ENCODE results near the gene ABR.

ABR gene

GRCh38 chr17:1026599-1026975 lies 153.2 kb downstream of the ABR start:
- H3F3A ChIP-seq (ENCODE audit: insufficient read depth, low read length), result no peaks in the 10 kb centered on the region
- H3K36me3 ChIP-seq (replicated peaks; ENCODE audit: insufficient read depth, low read length), result no peaks in the 10 kb centered on the region
- H3K9ac ChIP-seq (ENCODE audit: low read length), result no peak overlapping the region
- 0 out of 2 replicates have a peak, but pooled peaks cover 4% of the 10 kb centered on the region for H3K79me2 ChIP-seq (ENCODE audit: low read length)
- H4K20me1 ChIP-seq (ENCODE audit: insufficient read depth, low read length), result no peaks in the 10 kb centered on the region
- DNase-seq, result no peak
- no peaks in the 10 kb centered on the region for H3K4me1 ChIP-seq (ENCODE audit: low read length)
- no peaks in the 10 kb centered on the region for H3K9me3 ChIP-seq (replicated peaks; ENCODE audit: insufficient read depth, low read length)
- H3K27me3 ChIP-seq (replicated peaks; ENCODE audit: insufficient read depth, low read length), result no peaks in the 10 kb centered on the region
- H3K4me3 ChIP-seq (ENCODE audit: low read length), result no peak overlapping the region
- TF ChIP-seq EZH2 (optimal IDR thresholded peaks at IDR 0.05; ENCODE audit: low read depth, low read length) (no peak), EZH2phosphoT487 (IDR thresholded peaks at IDR 0.05; ENCODE audit: low read length) (no peak), CTCF (IDR thresholded peaks at IDR 0.05; ENCODE audit: low read length) (no peak)
- no peak overlapping the region for H3K27ac ChIP-seq (ENCODE audit: low read length)
- H2AFZ ChIP-seq (ENCODE audit: low read length), result no peak overlapping the region
- H3K4me2 ChIP-seq (ENCODE audit: low read depth, low read length), result no peak overlapping the region
- H3K9me2 ChIP-seq (replicated peaks; ENCODE audit: insufficient read depth, low read length), result no peaks in the 10 kb centered on the region

- H3K27me3 ChIP-seq (replicated peaks; ENCODE audit: insufficient read depth, low read length), result no peaks in the 10 kb centered on the region
- H3K9me2 ChIP-seq (replicated peaks; ENCODE audit: insufficient read depth, low read length), result no peaks in the 10 kb centered on the region
- H2AFZ ChIP-seq (ENCODE audit: low read length), result no peak overlapping the region
- H3K9ac ChIP-seq (ENCODE audit: low read length), result no peak overlapping the region
- 0 out of 2 replicates have a peak, but pooled peaks cover 4% of the 10 kb centered on the region for H3K79me2 ChIP-seq (ENCODE audit: low read length)
- H3K4me2 ChIP-seq (ENCODE audit: low read depth, low read length), result no peak overlapping the region
- TF ChIP-seq EZH2 (optimal IDR thresholded peaks at IDR 0.05; ENCODE audit: low read depth, low read length), result no peak
- no peak for TF ChIP-seq EZH2phosphoT487 (IDR thresholded peaks at IDR 0.05; ENCODE audit: low read length)
- no peak for TF ChIP-seq CTCF (IDR thresholded peaks at IDR 0.05; ENCODE audit: low read length)
- no peaks in the 10 kb centered on the region for H3K9me3 ChIP-seq (replicated peaks; ENCODE audit: insufficient read depth, low read length)
- no peaks in the 10 kb centered on the region for H3K4me1 ChIP-seq (ENCODE audit: low read length)
- DNase-seq, result no peak
- H4K20me1 ChIP-seq (ENCODE audit: insufficient read depth, low read length), result no peaks in the 10 kb centered on the region
- no peaks in the 10 kb centered on the region for H3F3A ChIP-seq (ENCODE audit: insufficient read depth, low read length)
- H3K27ac ChIP-seq (ENCODE audit: low read length), result no peak overlapping the region
- H3K4me3 ChIP-seq (ENCODE audit: low read length), result no peak overlapping the region
- no peaks in the 10 kb centered on the region for H3K36me3 ChIP-seq (replicated peaks; ENCODE audit: insufficient read depth, low read length)
Measured at GRCh38 chr17:1025733-1026598, 153.8 kb downstream of the ABR start.

GRCh38 chr17:1024076-1024475 lies 155.7 kb downstream of the ABR start:
- Histone ChIP-seq H3K4me3 (ENCODE audit: low read length) (no peak overlapping the region), H3K9me3 (replicated peaks; ENCODE audit: insufficient read depth, low read length) (no peaks in the 10 kb centered on the region), H3K4me2 (ENCODE audit: low read depth, low read length) (no peak overlapping the region), H3K79me2 (ENCODE audit: low read length) (0 out of 2 replicates have a peak, but pooled peaks cover 4% of the 10 kb centered on the region), H3K27me3 (replicated peaks; ENCODE audit: insufficient read depth, low read length) (no peaks in the 10 kb centered on the region), H3K4me1 (ENCODE audit: low read length) (no peaks in the 10 kb centered on the region), H3K27ac (ENCODE audit: low read length) (no peak overlapping the region), H3K9ac (ENCODE audit: low read length) (no peak overlapping the region), H4K20me1 (ENCODE audit: insufficient read depth, low read length) (no peaks in the 10 kb centered on the region), H3K36me3 (replicated peaks; ENCODE audit: insufficient read depth, low read length) (no peaks in the 10 kb centered on the region), H3K9me2 (replicated peaks; ENCODE audit: insufficient read depth, low read length) (no peaks in the 10 kb centered on the region), H2AFZ (ENCODE audit: low read length) (no peak overlapping the region), H3F3A (ENCODE audit: insufficient read depth, low read length) (no peaks in the 10 kb centered on the region)
- no peak for DNase-seq
- TF ChIP-seq CTCF (IDR thresholded peaks at IDR 0.05; ENCODE audit: low read length), result no peak
- no peak for TF ChIP-seq EZH2phosphoT487 (IDR thresholded peaks at IDR 0.05; ENCODE audit: low read length)
- TF ChIP-seq EZH2 (optimal IDR thresholded peaks at IDR 0.05; ENCODE audit: low read depth, low read length), result no peak

Data from MM.1S (cell line).